ENCODE results near the gene ZPR1.
"Not testable (repeated sequence)": the region's sequence is repeated elsewhere in the genome, so short reads cannot be mapped to it uniquely, and the experiment has no call there.

ZPR1 gene

GRCh38 chr11:116807601-116808261, 19.9 kb upstream of the ZPR1 start:
- no peak for TF ChIP-seq CTCF (IDR thresholded peaks at IDR 0.05; ENCODE audit: low read depth, low read length)
- DNase-seq (ENCODE audit: extremely low read depth, low read depth) = no peak

GRCh38 chr11:116804001-116804400, 16.2 kb upstream of the ZPR1 start:
- no peak for DNase-seq (ENCODE audit: extremely low read depth, low read depth)
- no peak for TF ChIP-seq CTCF (IDR thresholded peaks at IDR 0.05; ENCODE audit: low read depth, low read length)

GRCh38 chr11:116801662-116802061, 13.8 kb upstream of the ZPR1 start:
- DNase-seq (ENCODE audit: extremely low read depth, low read depth) = not testable (repeated sequence)

DNA sequence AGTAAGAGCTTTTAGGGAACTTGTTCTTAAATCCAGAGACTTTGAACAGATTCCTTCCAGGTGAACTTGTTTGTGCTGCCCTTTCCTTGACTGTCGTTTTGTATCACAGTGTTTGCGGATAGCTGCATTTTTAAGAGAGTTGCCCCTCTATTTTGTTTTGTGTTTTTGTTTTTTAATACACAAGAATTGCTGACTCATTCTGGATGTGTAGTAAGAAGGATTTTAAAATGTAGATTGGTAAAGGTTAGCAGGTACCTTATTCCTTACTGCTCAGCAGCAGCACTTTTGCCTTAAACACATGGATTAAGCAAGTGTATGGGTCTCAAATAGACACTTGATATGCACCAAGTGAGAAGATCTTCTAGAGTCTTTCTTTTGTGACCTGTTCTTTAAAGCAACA, 12.8 kb upstream of the ZPR1 start:
- DNase-seq (ENCODE audit: extremely low read depth, low read depth) = no peak
- TF ChIP-seq CTCF (IDR thresholded peaks at IDR 0.05; ENCODE audit: low read depth, low read length) = no peak

- TF ChIP-seq CTCF (IDR thresholded peaks at IDR 0.05; ENCODE audit: low read depth, low read length) = no peak
- DNase-seq (ENCODE audit: extremely low read depth, low read depth) = no peak
Observed at GRCh38 chr11:116798368-116798767, 10.5 kb upstream of the ZPR1 start.

- no peak for DNase-seq (ENCODE audit: extremely low read depth, low read depth)
- TF ChIP-seq CTCF (IDR thresholded peaks at IDR 0.05; ENCODE audit: low read depth, low read length) = no peak
Observed at GRCh38 chr11:116797816-116798215, 10.0 kb upstream of the ZPR1 start.

GRCh38 chr11:116796548-116796947, 8.7 kb upstream of the ZPR1 start:
- no peak for DNase-seq (ENCODE audit: extremely low read depth, low read depth)
- TF ChIP-seq CTCF (IDR thresholded peaks at IDR 0.05; ENCODE audit: low read depth, low read length) = no peak

- TF ChIP-seq CTCF (IDR thresholded peaks at IDR 0.05; ENCODE audit: low read depth, low read length) = no peak
- no peak for DNase-seq (ENCODE audit: extremely low read depth, low read depth)
Observed at GRCh38 chr11:116794851-116795250, 7.0 kb upstream of the ZPR1 start.

Measured in AG09319 (cell line).